Lower lobe of right lung (tissue), 2 donors: Measurements from ENCODE around the gene RTN4. TPM values are rescaled to one million over a fixed set of nuclear protein-coding genes. Genes with fewer than 3 reads are reported as not detected.
A peak's percentile ranks its signal among the peaks of the same experiment; 100 is the strongest.

Experiments
- ATAC-seq, 2 donors: fragments of 200-7000 bp; cut with Tn5 transposase; one replicate each; pipeline ENCODE4 v1.9.1; 2020 to 2022; ENCODE audit warnings: mild to moderate bottlenecking in 2 of 2, moderate library complexity in 2 of 2
- DNase-seq: peaks from one replicate; pipeline ENCODE4 v3.0.0-alpha.2; 2020
- H3K27ac ChIP-seq: fragments of 200-600 bp; one replicate; pipeline ENCODE4 v1.8.0; 2022
- H3K27me3 ChIP-seq: fragments of 200-600 bp; one replicate; pipeline ENCODE4 v1.8.0; 2022; ENCODE audit warnings: low read depth
- H3K36me3 ChIP-seq: fragments of 200-600 bp; one replicate; pipeline ENCODE4 v1.8.0; 2022; ENCODE audit warnings: mild to moderate bottlenecking
- H3K4me1 ChIP-seq: fragments of 200-600 bp; one replicate; pipeline ENCODE4 v1.8.0; 2022
- H3K4me3 ChIP-seq: fragments of 200-600 bp; one replicate; pipeline ENCODE4 v1.8.0; 2022; ENCODE audit warnings: mild to moderate bottlenecking
- H3K9me3 ChIP-seq: fragments of 200-600 bp; one replicate; pipeline ENCODE4 v1.8.0; 2022
- intact Hi-C: fragments of 100-400 bp; cut with DNase I; formaldehyde crosslinking; loops from one replicate; pipeline ENCODE4 v1.11.0; 2022
- total RNA-seq: library from RNA; stranded (reverse); fragmentation: NEBNext Ultra II Directional; extraction: Animal tissue kit (Norgen Biotek cat#: 25700); gene quantifications from one replicate; pipeline ENCODE4 v1.2.1, GENCODE V29; 2021
- TF ChIP-seq, protein P1 (sequence below): fragments of 200-600 bp; IDR thresholded peaks from one replicate; pipeline ENCODE4 v1.8.0; 2022; ENCODE audit warnings: antibody characterized with exemption, mild to moderate bottlenecking
- donor health status: DM: no; HTN: yes; CAD: no; lungs with severe emphysema.

The RTN4 gene
- total RNA-seq, 1 donor from 2014 or later: 317 TPM

- TF ChIP-seq, protein P1, sequence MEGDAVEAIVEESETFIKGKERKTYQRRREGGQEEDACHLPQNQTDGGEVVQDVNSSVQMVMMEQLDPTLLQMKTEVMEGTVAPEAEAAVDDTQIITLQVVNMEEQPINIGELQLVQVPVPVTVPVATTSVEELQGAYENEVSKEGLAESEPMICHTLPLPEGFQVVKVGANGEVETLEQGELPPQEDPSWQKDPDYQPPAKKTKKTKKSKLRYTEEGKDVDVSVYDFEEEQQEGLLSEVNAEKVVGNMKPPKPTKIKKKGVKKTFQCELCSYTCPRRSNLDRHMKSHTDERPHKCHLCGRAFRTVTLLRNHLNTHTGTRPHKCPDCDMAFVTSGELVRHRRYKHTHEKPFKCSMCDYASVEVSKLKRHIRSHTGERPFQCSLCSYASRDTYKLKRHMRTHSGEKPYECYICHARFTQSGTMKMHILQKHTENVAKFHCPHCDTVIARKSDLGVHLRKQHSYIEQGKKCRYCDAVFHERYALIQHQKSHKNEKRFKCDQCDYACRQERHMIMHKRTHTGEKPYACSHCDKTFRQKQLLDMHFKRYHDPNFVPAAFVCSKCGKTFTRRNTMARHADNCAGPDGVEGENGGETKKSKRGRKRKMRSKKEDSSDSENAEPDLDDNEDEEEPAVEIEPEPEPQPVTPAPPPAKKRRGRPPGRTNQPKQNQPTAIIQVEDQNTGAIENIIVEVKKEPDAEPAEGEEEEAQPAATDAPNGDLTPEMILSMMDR: no peak
- no peak overlapping the region for H3K27ac ChIP-seq
- no peak overlapping the region for H3K4me3 ChIP-seq
- H3K4me1 ChIP-seq: peaks cover 9% of the 10 kb centered on the region
- DNase-seq: no peak
- H3K27me3 ChIP-seq: no peaks in the 10 kb centered on the region
- intact Hi-C loops: no loop called here
- no peaks in the 10 kb centered on the region for H3K36me3 ChIP-seq
- no peaks in the 10 kb centered on the region for H3K9me3 ChIP-seq
- ATAC-seq: no peak
These were observed 90.1 kb downstream of the RTN4 start for GRCh38 chr2:54960164-54960563.

GRCh38 chr2:54958717-54959371 is 91.4 kb downstream of the RTN4 start:
- H3K27me3 ChIP-seq: no peaks in the 10 kb centered on the region
- no peak overlapping the region for H3K27ac ChIP-seq
- intact Hi-C loops: no loop called here
- H3K4me3 ChIP-seq: no peak overlapping the region
- ATAC-seq (no peak), DNase-seq (no peak)
- no peaks in the 10 kb centered on the region for H3K36me3 ChIP-seq
- H3K4me1 ChIP-seq: peaks cover 10% of the 10 kb centered on the region
- TF ChIP-seq, protein P1: no peak
- H3K9me3 ChIP-seq: no peaks in the 10 kb centered on the region

DNA sequence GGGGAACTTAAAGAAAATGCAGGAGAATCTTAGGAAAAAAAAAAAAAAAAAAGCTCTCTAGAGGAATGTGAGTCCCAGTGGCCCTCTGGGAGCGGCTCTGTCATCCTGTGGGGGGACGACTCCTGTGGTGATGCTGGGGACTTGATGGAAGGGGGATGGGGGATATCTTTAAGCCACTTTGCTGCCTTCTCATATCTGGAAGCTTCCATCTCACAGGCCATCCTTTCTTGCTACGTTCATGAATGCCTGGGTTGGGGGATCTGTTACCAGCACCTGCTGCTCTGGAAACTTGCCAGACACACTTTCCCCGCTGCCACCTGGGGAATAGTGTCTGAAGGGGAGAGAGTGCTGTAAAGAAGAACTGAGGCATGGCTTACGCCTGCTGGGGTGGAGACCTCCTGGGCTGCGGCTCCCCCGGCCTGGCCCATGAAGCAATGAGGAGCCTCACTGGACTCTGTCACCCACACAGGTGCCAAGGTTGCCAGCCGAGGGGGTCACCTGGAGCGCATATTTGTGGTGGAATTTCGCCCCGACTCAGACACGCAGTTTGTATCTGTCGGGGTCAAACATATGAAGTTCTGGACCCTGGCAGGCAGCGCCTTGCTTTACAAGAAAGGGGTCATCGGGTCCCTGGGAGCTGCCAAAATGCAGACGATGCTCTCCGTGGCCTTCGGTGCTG is 92.8 kb downstream of the RTN4 start:
- no peak overlapping the region for H3K4me3 ChIP-seq
- intact Hi-C loops: no loop called here
- H3K9me3 ChIP-seq: no peaks in the 10 kb centered on the region
- TF ChIP-seq, protein P1: no peak
- no peaks in the 10 kb centered on the region for H3K27me3 ChIP-seq
- no peak for ATAC-seq
- no peak overlapping the region for H3K27ac ChIP-seq
- no peaks in the 10 kb centered on the region for H3K36me3 ChIP-seq
- peaks cover 10% of the 10 kb centered on the region for H3K4me1 ChIP-seq
- DNase-seq: no peak

DNA sequence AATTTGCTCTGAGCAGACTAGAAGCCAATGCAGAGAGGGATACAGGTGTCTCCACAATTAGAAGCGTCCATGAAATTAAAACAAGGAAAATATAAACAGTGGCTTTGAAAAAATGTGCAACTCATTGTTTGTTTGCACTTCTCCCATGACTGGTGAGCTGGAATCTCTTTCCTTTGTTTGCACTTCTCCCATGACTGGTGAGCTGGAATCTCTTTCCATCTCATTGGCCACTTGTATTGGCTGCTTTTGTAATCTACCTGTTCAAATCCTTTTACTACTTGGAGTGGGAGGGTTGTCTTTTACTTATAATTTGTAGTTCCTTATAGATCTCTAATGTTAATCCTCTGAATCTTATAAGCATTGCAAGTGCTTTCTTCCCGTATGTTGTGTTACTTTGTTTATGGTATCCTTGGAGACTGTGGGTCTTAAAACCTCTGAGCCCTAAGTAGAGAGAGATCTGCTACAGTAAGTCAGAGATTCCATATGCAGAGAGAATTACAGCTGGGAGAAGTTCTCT is 94.1 kb downstream of the RTN4 start:
- H3K4me1 ChIP-seq: peaks cover 10% of the 10 kb centered on the region
- peak overlapping the region; percentile 60 for H3K27ac ChIP-seq
- TF ChIP-seq, protein P1: no peak
- no peaks in the 10 kb centered on the region for H3K9me3 ChIP-seq
- no peak for DNase-seq
- H3K4me3 ChIP-seq: no peak overlapping the region
- no peaks in the 10 kb centered on the region for H3K27me3 ChIP-seq
- peak; percentile 47 to 62 for ATAC-seq
- intact Hi-C loops: no loop called here
- no peaks in the 10 kb centered on the region for H3K36me3 ChIP-seq

- peak overlapping the region; percentile 60 for H3K27ac ChIP-seq
- H3K27me3 ChIP-seq: no peaks in the 10 kb centered on the region
- H3K4me1 ChIP-seq: peaks cover 10% of the 10 kb centered on the region
- H3K9me3 ChIP-seq: no peaks in the 10 kb centered on the region
- TF ChIP-seq, protein P1: no peak
- no peak overlapping the region for H3K4me3 ChIP-seq
- ATAC-seq: peak; percentile 47 to 55
- H3K36me3 ChIP-seq: no peaks in the 10 kb centered on the region
- intact Hi-C loops: no loop called here
- DNase-seq: no peak
These were observed 94.7 kb downstream of the RTN4 start for GRCh38 chr2:54955358-54956110.
